Stomach (tissue), 9 donors: ENCODE measurements around the gene HTR3E. TPM values are rescaled to one million over a fixed set of nuclear protein-coding genes. Genes with fewer than 3 reads are reported as not detected.
"Not testable (repeated sequence)": the region's sequence is repeated elsewhere in the genome, so short reads cannot be mapped to it uniquely, and the experiment has no call there.

Experiments used
- DNase-seq, 2 donors: peaks; one replicate each; pipeline versions ENCODE4 v3.0.0 to v3.0.0-alpha.2; 2013 to 2019
- H3K27ac ChIP-seq, 5 donors: fragments of 200-600 bp in 4 of 5; sonication (generic) in 4 of 5; one replicate each; pipeline ENCODE4 v1.5.1; 2013 to 2019; ENCODE audit warnings: mild to moderate bottlenecking in 1 of 5, moderate library complexity in 1 of 5
- H3K27me3 ChIP-seq, 3 donors: fragments of 200-600 bp; sonication (generic); one replicate each; pipeline ENCODE4 v1.5.1; 2017 to 2019; ENCODE audit warnings: mixed run types in 1 of 3
- H3K36me3 ChIP-seq, 4 donors: fragments of 200-600 bp; sonication (generic); 1 replicate in 3 of 4; 2 replicates in 1 of 4; pipeline ENCODE4 v1.5.1; 2016 to 2019
- H3K4me1 ChIP-seq, 4 donors: fragments of 200-600 bp; sonication (generic); one replicate each; pipeline ENCODE4 v1.5.1; 2016 to 2019
- H3K4me3 ChIP-seq, 4 donors: fragments of 200-600 bp; sonication (generic) in 3 of 4; one replicate each; pipeline ENCODE4 v1.5.1; 2016 to 2019; ENCODE audit warnings: mild to moderate bottlenecking in 1 of 4
- H3K9me3 ChIP-seq, 4 donors: fragments of 200-600 bp; sonication (generic); one replicate each; pipeline ENCODE4 v1.5.1; 2016 to 2019
- CTCF ChIP-seq, 7 experiments: fragments of 450-650 bp in 4 of 7; fragments of 200-600 bp in 3 of 7; sonication (generic) in 3 of 7; IDR thresholded peaks; one replicate each; pipeline ENCODE4 v1.5.1; 2016 to 2019; ENCODE audit warnings: antibody characterized with exemption in 7 of 7, control low read depth in 2 of 7, mild to moderate bottlenecking in 1 of 7
- EP300 ChIP-seq: sonication (generic); formaldehyde crosslinking; IDR thresholded peaks from one replicate; pipeline ENCODE4 v1.6.1; 2017; ENCODE audit warnings: antibody characterized with exemption
- POLR2A ChIP-seq, 4 donors: fragments of 450-650 bp; IDR thresholded peaks; one replicate each; pipeline ENCODE4 v1.6.1; 2016; ENCODE audit warnings: antibody characterized with exemption in 4 of 4, control low read depth in 2 of 4, mild to moderate bottlenecking in 1 of 4, moderate library complexity in 1 of 4
- POLR2AphosphoS5 ChIP-seq, 3 donors: sonication (generic); formaldehyde crosslinking; IDR thresholded peaks; one replicate each; pipeline ENCODE4 v1.6.1; 2016; ENCODE audit warnings: antibody characterized with exemption in 3 of 3
- WGBS, 5 donors: extraction: QIAGEN DNeasy Blood & Tissue Kit in 3 of 5; methylation state at CpG; one replicate each; pipeline versions ENCODE4 v1.1.5 to v1.1.7; 2013 to 2018; 5-methylcytosine and 5-hydroxymethylcytosine counted together
- intact Hi-C: fragments of 100-400 bp; cut with DNase I; formaldehyde crosslinking; loops from one replicate; pipeline ENCODE4 v1.15.1; 2023; ENCODE audit warnings: low total_unique reads
- polyA plus RNA-seq, 3 donors: library from polyadenylated mRNA; stranded (reverse); fragments of 200-250 nt; gene quantifications; one replicate each; pipeline ENCODE4 v1.2.3, GENCODE V29; 2013
- total RNA-seq, 5 donors: library from RNA; depleted of rRNA; stranded (reverse); fragments of >200 nt; gene quantifications; one replicate each; pipeline versions ENCODE4 v1.1.0 to v1.2.3, GENCODE V29; 2014 to 2016
- donor health status: healthy with polysubstance abuse.
- donor health status: Bipolar disorder and iron deficiency.
- donor health status: healthy.

HTR3E gene
- total and polyA plus RNA-seq, 8 donors, result not detected

GRCh38 chr3:184148076-184148475, 51.2 kb downstream of the HTR3E start:
- H3K27me3 ChIP-seq, result no peaks in the 10 kb centered on the region
- H3K4me3 ChIP-seq, result no peak overlapping the region
- WGBS, 5 donors, result 73 to 83% (median 76%) methylated on average over 3 of the region's 3 CpGs
- TF ChIP-seq POLR2AphosphoS5 (IDR thresholded peaks at IDR 0.05) (no peak), EP300 (no peak), CTCF (IDR thresholded peaks at IDR 0.05) (no peak), POLR2A (IDR thresholded peaks at IDR 0.05) (no peak)
- H3K27ac ChIP-seq, result no peak overlapping the region
- DNase-seq, result no peak
- peaks cover 4 to 26% (median 12%) of the 10 kb centered on the region in 4 donors for H3K4me1 ChIP-seq
- intact Hi-C loops, result no loop called here
- peaks cover 25 to 42% (median 37%) of the 10 kb centered on the region in 4 donors for H3K36me3 ChIP-seq
- no peaks in the 10 kb centered on the region for H3K9me3 ChIP-seq

GRCh38 chr3:184149123-184149522, 52.3 kb downstream of the HTR3E start:
- intact Hi-C loops, result no loop called here
- Histone ChIP-seq H3K4me3 (no peak overlapping the region), H3K4me1 (peaks cover 5 to 35% (median 19%) of the 10 kb centered on the region in 4 donors), H3K9me3 (no peaks in the 10 kb centered on the region), H3K27ac (no peak overlapping the region), H3K27me3 (no peaks in the 10 kb centered on the region), H3K36me3 (peaks cover 15 to 32% (median 27%) of the 10 kb centered on the region in 4 donors)
- no peak for DNase-seq
- 89 to 95% (median 91%) methylated on average over 6 of the region's 6 CpGs for WGBS, 5 donors
- no peak for TF ChIP-seq EP300
- no peak for TF ChIP-seq POLR2A (IDR thresholded peaks at IDR 0.05)
- TF ChIP-seq POLR2AphosphoS5 (IDR thresholded peaks at IDR 0.05), result no peak
- no peak for TF ChIP-seq CTCF (IDR thresholded peaks at IDR 0.05)

- H3K27me3 ChIP-seq, intact Hi-C loops, DNase-seq, H3K4me3 ChIP-seq, H3K27ac ChIP-seq, H3K9me3 ChIP-seq: not testable (repeated sequence)
- H3K36me3 ChIP-seq, result peaks cover 8 to 25% (median 20%) of the 10 kb centered on the region in 4 donors
- peaks cover 9 to 35% (median 20%) of the 10 kb centered on the region in 4 donors for H3K4me1 ChIP-seq
- WGBS, 5 donors, result 51 to 69% (median 60%) methylated on average over 6 of the region's 6 CpGs
Measured at GRCh38 chr3:184149770-184150169, 52.9 kb downstream of the HTR3E start.

- Histone ChIP-seq H3K4me3 (peak within 1 kb of the TSS; percentile 61 to 95 (median 78)), H3K9me3 (no peaks in the 10 kb centered on the region), H3K36me3 (no peaks in the 10 kb centered on the region), H3K27ac (peak within 1 kb of the TSS; percentile 78 to 95 (median 91)), H3K27me3 (no peaks in the 10 kb centered on the region), H3K4me1 (peaks cover 34 to 63% (median 50%) of the 10 kb centered on the region in 4 donors)
- TF ChIP-seq POLR2AphosphoS5 (IDR thresholded peaks at IDR 0.05) (peak in 2 of 3 donors; percentile 35 to 64), CTCF (IDR thresholded peaks at IDR 0.05) (no peak)
- 1 to 4% (median 2%) methylated on average over 23 to 84 of the region's 84 CpGs for whole genome bisulfite sequencing, 5 donors
- intact Hi-C loops, result no loop called here
- DNase-seq, result peak; percentile 75 to 90
Measured at GRCh38 chr3:184154885-184155643, 58.2 kb downstream of the HTR3E start, which contains the start of gene DVL3. TSS of gene DVL3 (plus strand) at chr3:184155377. CDS start at chr3:184155636, 259 bp downstream.
